GM12891 (cell line): Measurements from ENCODE around the gene DOCK4.

Source experiments
- POLR2A ChIP-seq: IDR thresholded peaks from 2 replicates; pipeline ENCODE4 v1.6.1; 2011; ENCODE audit warnings: low read depth, low read length, control low read depth
- POLR2AphosphoS5 ChIP-seq: IDR thresholded peaks from 2 replicates; pipeline ENCODE4 v1.6.1; 2011; ENCODE audit warnings: low read depth, low read length, control low read depth
- TAF1 ChIP-seq: IDR thresholded peaks from 2 replicates; pipeline ENCODE4 v1.6.1; 2011; ENCODE audit warnings: low read depth, low read length, control low read depth

GRCh38 chr7:112184455-112184854, 21.7 kb downstream of the DOCK4 start:
- TF ChIP-seq POLR2A (no peak), POLR2AphosphoS5 (no peak), TAF1 (no peak)
